B cell (primary cell): ENCODE data around the gene USH2A.

ENCODE experiments used
- EZH2 ChIP-seq: IDR thresholded peaks from 2 replicates; pipeline ENCODE4 v1.6.1; 2012; ENCODE audit warnings: borderline replicate concordance, low read depth, mild to moderate bottlenecking, moderate library complexity, low read length; ENCODE audit not compliant: insufficient read depth, poor library complexity, severe bottlenecking
- TF ChIP-seq, protein P1 (sequence below): fragments of 200-600 bp; IDR thresholded peaks from one replicate; pipeline ENCODE4 v1.8.0; 2022; ENCODE audit warnings: antibody characterized with exemption, mild to moderate bottlenecking

DNA sequence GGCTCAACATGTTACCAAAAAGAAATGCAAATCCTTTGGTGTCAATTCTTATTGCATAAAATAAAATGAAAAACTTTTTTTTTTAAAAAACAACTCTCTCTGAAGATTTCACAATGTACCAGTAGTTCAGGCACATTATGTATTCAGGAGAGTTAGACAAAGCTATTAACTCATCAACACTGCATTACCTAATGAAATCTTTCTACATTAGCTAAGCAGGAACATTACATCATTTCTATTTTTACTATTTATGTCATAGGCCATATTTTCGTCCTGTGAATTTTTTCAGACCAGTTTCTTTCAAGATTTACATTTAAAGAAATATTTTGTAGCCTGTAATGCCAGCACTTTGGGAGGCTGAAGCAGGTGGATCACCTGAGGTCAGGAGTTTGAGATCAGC lies 366.2 kb downstream of the USH2A start:
- TF ChIP-seq, protein P1, sequence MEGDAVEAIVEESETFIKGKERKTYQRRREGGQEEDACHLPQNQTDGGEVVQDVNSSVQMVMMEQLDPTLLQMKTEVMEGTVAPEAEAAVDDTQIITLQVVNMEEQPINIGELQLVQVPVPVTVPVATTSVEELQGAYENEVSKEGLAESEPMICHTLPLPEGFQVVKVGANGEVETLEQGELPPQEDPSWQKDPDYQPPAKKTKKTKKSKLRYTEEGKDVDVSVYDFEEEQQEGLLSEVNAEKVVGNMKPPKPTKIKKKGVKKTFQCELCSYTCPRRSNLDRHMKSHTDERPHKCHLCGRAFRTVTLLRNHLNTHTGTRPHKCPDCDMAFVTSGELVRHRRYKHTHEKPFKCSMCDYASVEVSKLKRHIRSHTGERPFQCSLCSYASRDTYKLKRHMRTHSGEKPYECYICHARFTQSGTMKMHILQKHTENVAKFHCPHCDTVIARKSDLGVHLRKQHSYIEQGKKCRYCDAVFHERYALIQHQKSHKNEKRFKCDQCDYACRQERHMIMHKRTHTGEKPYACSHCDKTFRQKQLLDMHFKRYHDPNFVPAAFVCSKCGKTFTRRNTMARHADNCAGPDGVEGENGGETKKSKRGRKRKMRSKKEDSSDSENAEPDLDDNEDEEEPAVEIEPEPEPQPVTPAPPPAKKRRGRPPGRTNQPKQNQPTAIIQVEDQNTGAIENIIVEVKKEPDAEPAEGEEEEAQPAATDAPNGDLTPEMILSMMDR, result no peak
- TF ChIP-seq EZH2, result no peak
